Activated T-cell treated with anti-CD3 and anti-CD28 coated beads, Interleukin-2, amount 50 U/mL, for 72 hours (primary cell): Measurements from ENCODE around the gene KPNA3. TPM values are rescaled to one million over a fixed set of nuclear protein-coding genes. Genes with fewer than 3 reads are reported as not detected.

Experiments used
- total RNA-seq, 2 donors: library from RNA; stranded (reverse); gene quantifications; one replicate each; pipeline ENCODE4 v1.2.3, GENCODE V29; 2022

Gene KPNA3
- total RNA-seq, 2 donors from 2014 or later, result 23.5 to 27.0 TPM

Other genes with a start within 250 kb of the KPNA3 start
- gene RCBTB1, start 207.1 kb downstream of the KPNA3 start, total RNA-seq, result 10 to 100 TPM; 23.8 to 26.9 TPM
- under 1 TPM; 0.35 to 0.65 TPM for gene ARL11, start 164.2 kb downstream of the KPNA3 start, total RNA-seq
- gene EBPL, start 101.2 kb downstream of the KPNA3 start, total RNA-seq, result 10 to 100 TPM; 34.0 to 41.5 TPM
- 1 to 10 TPM; 3.7 to 6.4 TPM for gene SPRYD7, start 143.7 kb upstream of the KPNA3 start, total RNA-seq
- 10 to 100 TPM; 12.1 to 12.6 TPM for gene TRIM13, start 204.4 kb upstream of the KPNA3 start, total RNA-seq
- gene KCNRG, start 222.8 kb upstream of the KPNA3 start, total RNA-seq, result under 1 TPM; 0.31 to 0.32 TPM